ENCODE measurements around the gene LINS1. TPM values are rescaled to one million over a fixed set of nuclear protein-coding genes. Genes with fewer than 3 reads are reported as not detected.
A peak's percentile ranks its signal among the peaks of the same experiment; 100 is the strongest.

The LINS1 gene
- total and polyA plus RNA-seq, 8 donors, result 1.8 to 39.7 (median 7.0) TPM

DNA sequence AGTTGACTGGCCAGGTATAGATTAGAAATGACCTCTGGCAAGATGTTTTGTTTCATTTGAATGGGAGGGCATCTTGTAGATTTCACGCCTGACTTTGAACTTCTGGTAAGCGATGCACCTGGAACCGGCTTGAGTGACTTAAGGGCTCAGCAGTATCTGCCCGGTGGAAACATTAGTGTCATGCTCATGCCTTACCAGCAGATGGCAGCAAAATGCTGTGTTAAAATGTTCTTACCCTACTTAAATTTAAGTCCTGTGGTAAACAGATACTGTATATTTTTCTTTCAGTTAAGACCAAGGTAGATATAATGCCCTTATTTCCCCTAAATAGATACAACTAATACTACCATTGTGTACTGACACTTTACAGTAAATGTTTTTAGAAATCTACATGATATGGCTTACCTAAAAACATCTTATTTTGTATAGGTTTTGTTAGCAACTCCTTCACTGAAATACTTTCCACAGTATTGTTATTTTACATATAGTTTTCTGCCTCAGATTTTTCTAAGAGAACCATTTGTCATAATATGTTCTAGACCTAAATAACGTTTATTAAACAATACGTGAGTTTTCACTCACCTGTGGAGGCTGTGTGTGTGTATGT lies 25.9 kb upstream of the LINS1 start:
- Histone ChIP-seq H3K4me1 (peaks cover 0 to 7% (median 3%) of the 10 kb centered on the region in 4 donors), H3K4me3 (no peak overlapping the region), H3K36me3 (peaks cover 0 to 38% (median 36%) of the 10 kb centered on the region in 4 donors), H3K9me3 (no peaks in the 10 kb centered on the region), H3K27me3 (no peaks in the 10 kb centered on the region), H3K27ac (no peak overlapping the region)
- intact Hi-C loops (cut with DNase I; ENCODE audit: low total_unique reads), result loop anchor here (5.0 kb wide), 2 partner anchors 244 to 379 kb away; no protein-coding TSS in a partner anchor
- 26 to 34% (median 32%) methylated on average over 6 of the region's 6 CpGs for WGBS, 5 donors
- peak; percentile 70 to 90 for DNase-seq
- no peak for TF ChIP-seq EP300 (IDR thresholded peaks at IDR 0.05)
- TF ChIP-seq, protein P1, sequence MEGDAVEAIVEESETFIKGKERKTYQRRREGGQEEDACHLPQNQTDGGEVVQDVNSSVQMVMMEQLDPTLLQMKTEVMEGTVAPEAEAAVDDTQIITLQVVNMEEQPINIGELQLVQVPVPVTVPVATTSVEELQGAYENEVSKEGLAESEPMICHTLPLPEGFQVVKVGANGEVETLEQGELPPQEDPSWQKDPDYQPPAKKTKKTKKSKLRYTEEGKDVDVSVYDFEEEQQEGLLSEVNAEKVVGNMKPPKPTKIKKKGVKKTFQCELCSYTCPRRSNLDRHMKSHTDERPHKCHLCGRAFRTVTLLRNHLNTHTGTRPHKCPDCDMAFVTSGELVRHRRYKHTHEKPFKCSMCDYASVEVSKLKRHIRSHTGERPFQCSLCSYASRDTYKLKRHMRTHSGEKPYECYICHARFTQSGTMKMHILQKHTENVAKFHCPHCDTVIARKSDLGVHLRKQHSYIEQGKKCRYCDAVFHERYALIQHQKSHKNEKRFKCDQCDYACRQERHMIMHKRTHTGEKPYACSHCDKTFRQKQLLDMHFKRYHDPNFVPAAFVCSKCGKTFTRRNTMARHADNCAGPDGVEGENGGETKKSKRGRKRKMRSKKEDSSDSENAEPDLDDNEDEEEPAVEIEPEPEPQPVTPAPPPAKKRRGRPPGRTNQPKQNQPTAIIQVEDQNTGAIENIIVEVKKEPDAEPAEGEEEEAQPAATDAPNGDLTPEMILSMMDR (IDR thresholded peaks at IDR 0.05), result peak in 5 of 7 experiments; percentile 70 to 88 (median 81)
- TF ChIP-seq POLR2AphosphoS5 (IDR thresholded peaks at IDR 0.05), result peak in 1 of 3 donors; percentile 4

DNA sequence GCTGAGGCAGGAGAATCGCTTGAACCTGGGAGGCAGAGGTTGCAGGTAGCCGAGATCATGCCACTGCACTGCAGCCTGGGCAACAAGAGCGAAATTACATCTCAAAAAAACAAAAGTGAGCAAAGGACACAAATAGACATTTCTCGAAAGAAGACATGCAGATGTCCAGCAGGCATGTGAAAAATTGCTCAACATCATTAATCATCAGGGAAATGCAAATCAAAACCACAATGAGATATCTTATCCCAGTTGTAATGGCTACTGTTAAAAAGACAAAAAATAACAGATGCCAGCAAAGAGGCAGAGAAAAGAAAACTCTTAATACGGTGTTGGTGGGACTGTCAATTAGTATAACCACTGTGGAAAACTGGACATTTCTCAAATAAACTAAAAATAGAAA lies 21.3 kb upstream of the LINS1 start:
- Histone ChIP-seq H3K9me3 (no peaks in the 10 kb centered on the region), H3K4me1 (peaks cover 0 to 6% (median 0%) of the 10 kb centered on the region in 4 donors), H3K27ac (no peak overlapping the region), H3K27me3 (no peaks in the 10 kb centered on the region), H3K4me3 (no peak overlapping the region), H3K36me3 (peaks cover 0 to 25% (median 19%) of the 10 kb centered on the region in 4 donors)
- DNase-seq, result no peak
- intact Hi-C loops (cut with DNase I; ENCODE audit: low total_unique reads), result no loop called here
- WGBS, 5 donors, result 89 to 98% (median 93%) methylated on average over 5 of the region's 5 CpGs
- TF ChIP-seq POLR2AphosphoS5 (IDR thresholded peaks at IDR 0.05) (no peak), POLR2A (IDR thresholded peaks at IDR 0.05) (no peak), EP300 (IDR thresholded peaks at IDR 0.05) (no peak)
- TF ChIP-seq, protein P1 (IDR thresholded peaks at IDR 0.05), result no peak

DNA sequence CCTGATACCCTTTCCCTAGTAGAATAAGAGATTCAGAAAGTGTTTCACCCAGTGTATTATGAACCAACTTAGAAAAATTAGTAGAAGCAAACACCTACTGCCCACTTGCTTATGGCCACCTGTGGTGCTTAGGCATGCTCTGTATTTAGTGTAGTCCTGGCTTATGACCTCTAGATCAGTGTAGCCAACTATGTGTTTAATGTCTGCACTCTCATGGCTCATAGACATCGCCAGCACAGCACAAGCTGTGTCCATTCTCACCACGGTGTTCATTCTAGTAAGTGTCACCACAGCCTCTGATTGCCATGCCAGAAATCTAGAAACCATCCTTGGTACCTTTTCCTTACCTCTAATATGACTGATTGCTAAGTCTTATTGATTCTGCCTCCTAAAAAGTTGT lies 14.7 kb upstream of the LINS1 start:
- intact Hi-C loops (cut with DNase I; ENCODE audit: low total_unique reads), result no loop called here
- Histone ChIP-seq H3K4me1 (peaks cover 0 to 11% (median 3%) of the 10 kb centered on the region in 4 donors), H3K27ac (no peak overlapping the region), H3K36me3 (peaks cover 12 to 79% (median 67%) of the 10 kb centered on the region in 4 donors), H3K9me3 (no peaks in the 10 kb centered on the region), H3K4me3 (no peak overlapping the region), H3K27me3 (no peaks in the 10 kb centered on the region)
- no peak for DNase-seq
- no peak for TF ChIP-seq EP300 (IDR thresholded peaks at IDR 0.05)
- TF ChIP-seq POLR2AphosphoS5 (IDR thresholded peaks at IDR 0.05), result no peak
- TF ChIP-seq, protein P1 (IDR thresholded peaks at IDR 0.05), result no peak
- no peak for TF ChIP-seq POLR2A (IDR thresholded peaks at IDR 0.05)
- WGBS, 5 donors, result 85 to 96% (median 89%) methylated on average over 2 of the region's 2 CpGs

DNA sequence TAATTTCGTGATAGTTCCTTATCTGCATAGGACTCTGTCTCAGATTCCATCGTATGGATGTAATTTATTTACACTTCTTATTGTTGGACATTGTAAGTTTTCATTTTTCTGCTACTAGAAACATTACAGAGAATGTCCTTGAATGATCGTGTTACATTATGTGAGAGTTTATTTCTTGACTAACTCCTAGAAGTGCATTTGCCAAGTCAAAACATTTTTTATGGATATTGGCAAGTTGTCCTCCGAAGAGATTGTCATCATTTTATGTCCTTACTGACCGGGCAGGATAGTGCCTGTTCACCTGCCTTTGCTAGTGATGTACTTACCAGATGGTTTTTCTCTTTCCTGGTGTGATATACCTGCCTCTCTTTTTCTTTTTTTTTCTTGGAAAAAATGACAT lies 13.8 kb upstream of the LINS1 start:
- Histone ChIP-seq H3K27ac (no peak overlapping the region), H3K27me3 (no peaks in the 10 kb centered on the region), H3K36me3 (peaks cover 14 to 84% (median 70%) of the 10 kb centered on the region in 4 donors), H3K4me1 (peaks cover 0 to 11% (median 3%) of the 10 kb centered on the region in 4 donors), H3K4me3 (no peak overlapping the region), H3K9me3 (no peaks in the 10 kb centered on the region)
- TF ChIP-seq, protein P1 (IDR thresholded peaks at IDR 0.05), result no peak
- no peak for TF ChIP-seq POLR2A (IDR thresholded peaks at IDR 0.05)
- no peak for TF ChIP-seq POLR2AphosphoS5 (IDR thresholded peaks at IDR 0.05)
- no peak for TF ChIP-seq EP300 (IDR thresholded peaks at IDR 0.05)
- intact Hi-C loops (cut with DNase I; ENCODE audit: low total_unique reads), result no loop called here
- 48 to 59% (median 55%) methylated on average over 5 of the region's 5 CpGs for WGBS, 5 donors
- no peak for DNase-seq

Measured in stomach (tissue), 9 donors.